H1 (cell line): Measurements from ENCODE around the gene CEP85L. TPM values are rescaled to one million over a fixed set of nuclear protein-coding genes. Genes with fewer than 3 reads are reported as not detected.

ENCODE experiments used
- CTCF ChIA-PET: fragments of 300-600 bp; sonication (Branson Sonifier 250); formaldehyde crosslinking; loops from one replicate; lab custom pipeline; 2021; ENCODE audit not compliant: partially characterized antibody; lab: Charles Lee
- POLR2A ChIA-PET: fragments of 300-600 bp; sonication (Branson Sonifier 250); formaldehyde crosslinking; loops from one replicate; lab custom pipeline; 2021; ENCODE audit warnings: inconsistent platforms; ENCODE audit not compliant: partially characterized antibody; lab: Charles Lee
- DNase-seq, 2 experiments: peaks; one replicate each; pipeline versions ENCODE4 v3.0.0 to v3.0.0-alpha.2; 2010 to 2022; ENCODE audit warnings: low spot score in 2 of 2, low read depth in 1 of 2, mixed read lengths in 1 of 2
- FAIRE-seq: peaks from 2 replicates; lab custom pipeline; 2011; peaks lifted over from hg19 to GRCh38; lab: Jason Lieb, UNC
- H2AFZ ChIP-seq: 2 replicates; pipeline ENCODE4 v1.8.1; 2012; ENCODE audit warnings: low read length, inconsistent platforms
- H2AK5ac ChIP-seq: 2 replicates; pipeline ENCODE4 v1.6.1; 2013; ENCODE audit warnings: low read depth, low read length
- H2BK120ac ChIP-seq: replicated peaks from 2 replicates; pipeline ENCODE3; 2013; ENCODE audit warnings: low read depth, low read length, inconsistent platforms
- H2BK12ac ChIP-seq: 2 replicates; pipeline ENCODE4 v1.6.1; 2013; ENCODE audit warnings: low read depth, low read length
- H2BK15ac ChIP-seq: 2 replicates; pipeline ENCODE4 v1.6.1; 2013; ENCODE audit warnings: low read length
- H2BK20ac ChIP-seq: 2 replicates; pipeline ENCODE4 v1.6.1; 2013; ENCODE audit warnings: low read length
- H2BK5ac ChIP-seq: 2 replicates; pipeline ENCODE4 v1.6.1; 2013; ENCODE audit warnings: low read depth, low read length
- H3K14ac ChIP-seq: 2 replicates; pipeline ENCODE4 v1.6.1; 2013; ENCODE audit warnings: inconsistent platforms; ENCODE audit not compliant: insufficient read length
- H3K18ac ChIP-seq: 2 replicates; pipeline ENCODE4 v1.6.1; 2013; ENCODE audit warnings: low read length; ENCODE audit errors: extremely low read depth
- H3K23ac ChIP-seq: 2 replicates; pipeline ENCODE4 v1.6.1; 2013; ENCODE audit warnings: inconsistent platforms; ENCODE audit not compliant: insufficient read length
- H3K23me2 ChIP-seq: 2 replicates; pipeline ENCODE4 v1.6.1; 2013; ENCODE audit warnings: low read depth, low read length
- H3K27ac ChIP-seq: 2 replicates; pipeline ENCODE4 v1.6.1; 2011; ENCODE audit warnings: low read depth, low read length, inconsistent platforms
- H3K27me3 ChIP-seq, 4 experiments: replicated peaks in 1 of 4; 1 replicate in 1 of 4; 2 replicates in 3 of 4; pipeline versions ENCODE4 v1.6.1 to v1.8.1; 2011 to 2013; ENCODE audit warnings: low read length in 3 of 4, mild to moderate bottlenecking in 3 of 4, inconsistent platforms in 2 of 4, mixed read lengths in 2 of 4, moderate library complexity in 1 of 4; ENCODE audit not compliant: control insufficient read depth in 3 of 4, insufficient read depth in 3 of 4; ENCODE audit errors: extremely low read depth in 1 of 4
- H3K36me3 ChIP-seq, 4 experiments: 2 replicates each; pipeline versions ENCODE4 v1.6.1 to v1.8.1; 2011 to 2013; ENCODE audit warnings: mild to moderate bottlenecking in 4 of 4, low read length in 3 of 4, moderate library complexity in 2 of 4, control low read depth in 1 of 4, inconsistent platforms in 1 of 4; ENCODE audit not compliant: insufficient read depth in 4 of 4, control insufficient read depth in 2 of 4
- H3K4ac ChIP-seq: replicated peaks from 2 replicates; pipeline ENCODE3; 2013; ENCODE audit warnings: low read length, low read depth, mixed read lengths, inconsistent platforms; ENCODE audit not compliant: insufficient read length
- H3K4me1 ChIP-seq, 4 experiments: replicated peaks in 1 of 4; 1 replicate in 1 of 4; 2 replicates in 3 of 4; pipeline versions ENCODE4 v1.6.1 to v1.8.1; 2011 to 2013; ENCODE audit warnings: low read length in 3 of 4, inconsistent platforms in 2 of 4, mixed read lengths in 1 of 4; ENCODE audit not compliant: insufficient read depth in 4 of 4, control insufficient read depth in 3 of 4
- H3K4me2 ChIP-seq, 2 experiments: 2 replicates each; pipeline versions ENCODE4 v1.6.1 to v1.8.1; 2011 to 2013; ENCODE audit warnings: low read depth in 2 of 2, low read length in 2 of 2, control low read depth in 1 of 2, inconsistent platforms in 1 of 2, mild to moderate bottlenecking in 1 of 2; ENCODE audit not compliant: insufficient read depth in 1 of 2
- H3K4me3 ChIP-seq, 4 experiments: fragments of 200-600, 300-600 bp in 1 of 4; sonication (generic), shearing (Covaris generic), sonication (Bioruptor Twin) in 1 of 4; 2 replicates each; pipeline versions ENCODE4 v1.5.1 to v1.8.1; 2011 to 2016; ENCODE audit warnings: low read length in 4 of 4, low read depth in 3 of 4, control low read depth in 2 of 4, inconsistent platforms in 2 of 4, mild to moderate bottlenecking in 2 of 4, mixed read lengths in 1 of 4, moderate library complexity in 1 of 4; ENCODE audit not compliant: insufficient read depth in 2 of 4; ENCODE audit errors: extremely low read depth in 1 of 4
- H3K56ac ChIP-seq: replicated peaks from 2 replicates; pipeline ENCODE3; 2013; ENCODE audit warnings: low read depth, mild to moderate bottlenecking, mixed read lengths, low read length, inconsistent platforms; ENCODE audit not compliant: insufficient read length
- H3K79me1 ChIP-seq: 2 replicates; pipeline ENCODE4 v1.6.1; 2013; ENCODE audit warnings: low read depth, low read length, control low read depth
- H3K79me2 ChIP-seq, 2 experiments: 2 replicates each; pipeline versions ENCODE4 v1.6.1 to v1.8.1; 2012 to 2013; ENCODE audit warnings: low read length in 2 of 2, mild to moderate bottlenecking in 2 of 2, inconsistent platforms in 1 of 2; ENCODE audit not compliant: insufficient read depth in 2 of 2, control insufficient read depth in 1 of 2
- H3K9ac ChIP-seq, 4 experiments: replicated peaks in 1 of 4; 1 replicate in 1 of 4; 2 replicates in 3 of 4; pipeline versions ENCODE4 v1.6.1 to v1.8.1; 2011 to 2013; ENCODE audit warnings: low read depth in 3 of 4, low read length in 3 of 4, control low read depth in 2 of 4, mild to moderate bottlenecking in 2 of 4, moderate library complexity in 2 of 4, inconsistent platforms in 1 of 4; ENCODE audit errors: extremely low read depth in 1 of 4
- H3K9me3 ChIP-seq, 2 experiments: 2 replicates each; pipeline versions ENCODE4 v1.6.1 to v1.8.1; 2012 to 2013; ENCODE audit warnings: mild to moderate bottlenecking in 2 of 2, moderate library complexity in 2 of 2, control low read depth in 1 of 2, inconsistent platforms in 1 of 2, low read depth in 1 of 2, low read length in 1 of 2, mixed read lengths in 1 of 2; ENCODE audit not compliant: insufficient read depth in 2 of 2
- H4K20me1 ChIP-seq, 2 experiments: replicated peaks in 1 of 2; 2 replicates each; pipeline versions ENCODE3 to v1.8.1; 2011 to 2013; ENCODE audit warnings: inconsistent platforms in 2 of 2, low read length in 2 of 2, mild to moderate bottlenecking in 1 of 2; ENCODE audit not compliant: insufficient read depth in 2 of 2, control insufficient read depth in 1 of 2
- H4K5ac ChIP-seq: 2 replicates; pipeline ENCODE4 v1.6.1; 2013; ENCODE audit warnings: low read length, low read depth, mixed read lengths, inconsistent platforms; ENCODE audit not compliant: insufficient read length
- H4K8ac ChIP-seq: 2 replicates; pipeline ENCODE4 v1.8.0; 2013; ENCODE audit warnings: mild to moderate bottlenecking, moderate library complexity, low read length, inconsistent platforms; ENCODE audit not compliant: insufficient read depth; ENCODE audit errors: extremely low read depth
- H4K91ac ChIP-seq: replicated peaks from 2 replicates; pipeline ENCODE3; 2013; ENCODE audit warnings: low read length, mixed read lengths, inconsistent platforms; ENCODE audit not compliant: insufficient read length
- ASH2L ChIP-seq: fragments of 200-600, 300-600 bp; sonication (generic); IDR thresholded peaks from one replicate; pipeline ENCODE4 v1.7.1; 2017; ENCODE audit warnings: low read length
- CHD1 ChIP-seq: IDR thresholded peaks from 2 replicates; pipeline ENCODE4 v1.6.1; 2012; ENCODE audit warnings: low read depth, low read length, improper control_type of control experiment
- CHD2 ChIP-seq: IDR thresholded peaks from 2 replicates; pipeline ENCODE4 v1.6.1; 2012; ENCODE audit warnings: low read length, improper control_type of control experiment
- CTBP2 ChIP-seq: IDR thresholded peaks from 2 replicates; pipeline ENCODE4 v1.7.0; 2011; ENCODE audit warnings: borderline replicate concordance, mild to moderate bottlenecking, moderate library complexity, mixed read lengths, low read length; ENCODE audit not compliant: insufficient read depth, insufficient read length
- EP300 ChIP-seq, 2 experiments: IDR thresholded peaks; 1 replicate in 1 of 2; 2 replicates in 1 of 2; pipeline ENCODE4 v1.6.1; 2011 to 2012; ENCODE audit warnings: low read depth in 2 of 2, low read length in 2 of 2, mild to moderate bottlenecking in 2 of 2, borderline replicate concordance in 1 of 2, inconsistent platforms in 1 of 2, moderate library complexity in 1 of 2
- EZH2 ChIP-seq: fragments of 200-600 bp; sonication (generic); IDR thresholded peaks from 2 replicates; pipeline ENCODE4 v1.7.1; 2012; ENCODE audit warnings: low read depth, mild to moderate bottlenecking, moderate library complexity, low read length, inconsistent platforms; ENCODE audit not compliant: severe bottlenecking
- GABPA ChIP-seq: IDR thresholded peaks from 2 replicates; pipeline ENCODE4 v1.6.1; 2011; ENCODE audit warnings: mild to moderate bottlenecking, low read length, moderate library complexity, borderline replicate concordance; ENCODE audit not compliant: insufficient read depth
- SUZ12 ChIP-seq: fragments of 200-600 bp; sonication (generic); IDR thresholded peaks from 2 replicates; pipeline ENCODE4 v1.6.1; 2012; ENCODE audit warnings: mild to moderate bottlenecking, inconsistent platforms, low read length, moderate library complexity, mixed read lengths
- TEAD4 ChIP-seq: IDR thresholded peaks from 2 replicates; pipeline ENCODE4 v1.6.1; 2012; ENCODE audit warnings: low read depth, low read length, inconsistent platforms, mixed read lengths
- USF2 ChIP-seq: IDR thresholded peaks from 2 replicates; pipeline ENCODE4 v1.6.1; 2011; ENCODE audit warnings: low read length, improper control_type of control experiment
- YY1 ChIP-seq: IDR thresholded peaks from 2 replicates; pipeline ENCODE4 v1.6.1; 2011; ENCODE audit warnings: low read depth, mild to moderate bottlenecking, low read length
- ZNF274 ChIP-seq: IDR thresholded peaks from 2 replicates; pipeline ENCODE4 v1.7.0; 2012; ENCODE audit warnings: low read length, borderline replicate concordance; ENCODE audit errors: extremely low read depth
- WGBS, 2 experiments: shearing (Covaris generic) in 1 of 2; methylation state at CpG; one replicate each; pipeline versions ENCODE4 v1.1.6 to v1.1.7; 2013 to 2015; ENCODE audit warnings: low lambda C conversion rate in 2 of 2, mixed read lengths in 2 of 2, inconsistent platforms in 1 of 2, low coverage in 1 of 2, missing lambda C conversion rate in 1 of 2; ENCODE audit not compliant: insufficient replicate concordance in 2 of 2, insufficient coverage in 1 of 2, insufficient read length in 1 of 2; ENCODE audit errors: extremely low coverage in 1 of 2, missing lambda C conversion rate in 1 of 2; 5-methylcytosine and 5-hydroxymethylcytosine counted together
- polyA plus RNA-seq, 7 experiments: library from polyadenylated mRNA; depleted of rRNA in 3 of 7; stranded (reverse) in 5 of 7; unstranded in 2 of 7; fragments of >200 nt in 5 of 7; fragments of 200-250 nt in 2 of 7; gene quantifications; 1 replicate in 5 of 7; 2 replicates in 1 of 7; 4 replicates in 1 of 7; pipeline versions ENCODE4 v1.2.1 to v1.2.3, GENCODE V29; 2011 to 2013; ENCODE audit warnings: missing spikeins in 2 of 7, mixed read lengths in 2 of 7
- total RNA-seq: library from RNA; stranded (reverse); fragmentation: NEBNext Ultra II Directional; extraction: Animal tissue kit (Norgen Biotek cat#: 25700); gene quantifications from 2 replicates; pipeline ENCODE4 v1.2.1, GENCODE V29; 2021

CEP85L gene
- total and polyA plus RNA-seq, 2 of the 8 experiments (the other 6 are each of a cell fraction or from before 2014, with no cell fraction given), result 3.2 to 27.6 TPM

GRCh38 chr6:118546164-118546879 lies 105.1 kb downstream of the CEP85L start:
- Histone ChIP-seq H3K79me1 (no peaks in the 10 kb centered on the region), H2BK15ac (no peak overlapping the region), H3K4me1 (no peaks in the 10 kb centered on the region), H3K56ac (no peak overlapping the region), H2BK120ac (no peak overlapping the region), H3K4ac (no peak overlapping the region), H3K4me2 (no peak overlapping the region), H3K18ac (no peak overlapping the region), H3K36me3 (no peaks in the 10 kb centered on the region), H4K5ac (no peak overlapping the region), H3K23me2 (no peaks in the 10 kb centered on the region), H2AK5ac (no peak overlapping the region), H2BK20ac (no peak overlapping the region), H3K79me2 (peaks cover 0 to 11% of the 10 kb centered on the region in 2 experiments; a peak in 2 of 4 replicates), H2BK5ac (no peak overlapping the region), H2BK12ac (no peak overlapping the region), H4K20me1 (no peaks in the 10 kb centered on the region), H3K27me3 (no peaks in the 10 kb centered on the region), H4K91ac (no peak overlapping the region), H3K4me3 (no peak overlapping the region), H3K9ac (no peak overlapping the region), H4K8ac (no peak overlapping the region), H3K9me3 (no peaks in the 10 kb centered on the region), H2AFZ (no peak overlapping the region), H3K23ac (no peak overlapping the region), H3K27ac (no peak overlapping the region), H3K14ac (no peak overlapping the region)
- FAIRE-seq (no peak), DNase-seq (no peak)
- 92% methylated on average over 4 of the region's 4 CpGs; no CpG with 5 or more reads in 1 of the 2 experiments for WGBS, 2 experiments
- ChIA-PET CTCF (interaction anchor here (0.6 to 5.0 kb wide), 6 partner anchors 9 to 991 kb away, joined by 3 to 31 read pairs (median 3); no protein-coding TSS in a partner anchor), POLR2A (no interaction called here)
- no peak for TF ChIP-seq USF2
- no peak for TF ChIP-seq ASH2L
- no peak for TF ChIP-seq EZH2
- TF ChIP-seq TEAD4, result no peak
- no peak for TF ChIP-seq EP300 (IDR thresholded peaks at IDR 0.05; ENCODE audit: borderline replicate concordance in 1 of 2, low read depth in 2 of 2, low read length in 2 of 2)
- no peak for TF ChIP-seq CTBP2
- no peak for TF ChIP-seq CHD2
- TF ChIP-seq SUZ12, result no peak
- TF ChIP-seq YY1, result no peak
- TF ChIP-seq CHD1, result no peak
- TF ChIP-seq ZNF274, result no peak
- no peak for TF ChIP-seq GABPA
